Activated CD4-positive, alpha-beta T cell treated with anti-CD3 and anti-CD28 coated beads, Interleukin-2, amount 10 ng/mL, durations not matched to agents 24 days and 14 days (primary cell): ENCODE results near the gene CEP295NL. TPM values are rescaled to one million over a fixed set of nuclear protein-coding genes. Genes with fewer than 3 reads are reported as not detected.
A peak's percentile ranks its signal among the peaks of the same experiment; 100 is the strongest.

Experiments used
- DNase-seq: peaks from one replicate; pipeline ENCODE4 v3.0.0; 2022
- H3K27ac Mint-ChIP-seq: one replicate; pipeline ENCODE4 v1.8.0; 2022; ENCODE audit warnings: mild to moderate bottlenecking, mixed read lengths
- H3K27me3 Mint-ChIP-seq: one replicate; pipeline ENCODE4 v1.8.0; 2022; ENCODE audit warnings: mixed read lengths
- H3K36me3 Mint-ChIP-seq: one replicate; pipeline ENCODE4 v1.8.0; 2022; ENCODE audit warnings: low read depth, mild to moderate bottlenecking, mixed read lengths
- H3K4me1 Mint-ChIP-seq: one replicate; pipeline ENCODE4 v1.8.0; 2021; ENCODE audit warnings: mixed read lengths
- H3K4me3 Mint-ChIP-seq: one replicate; pipeline ENCODE4 v1.8.0; 2022; ENCODE audit warnings: mild to moderate bottlenecking, moderate library complexity, mixed read lengths
- H3K9me3 Mint-ChIP-seq: one replicate; pipeline ENCODE4 v1.8.0; 2021; ENCODE audit warnings: mixed read lengths
- intact Hi-C: fragments of 100-400 bp; cut with micrococcal nuclease; formaldehyde crosslinking; loops from one replicate; pipeline ENCODE4 v1.15.1; 2023
- total RNA-seq: library from RNA; stranded (reverse); gene quantifications from 2 replicates; pipeline ENCODE4 v1.2.3, GENCODE V29; 2022

The CEP295NL gene
- total RNA-seq, 1 donor from 2014 or later = 0.56 TPM

GRCh38 chr17:78865682-78866390 lies 37.2 kb downstream of the CEP295NL start:
- Mint-ChIP-seq H3K4me1 (peaks cover 2% of the 10 kb centered on the region), H3K4me3 (no peak overlapping the region), H3K9me3 (no peaks in the 10 kb centered on the region), H3K27me3 (peaks cover 8% of the 10 kb centered on the region), H3K36me3 (no peaks in the 10 kb centered on the region), H3K27ac (no peak overlapping the region)
- DNase-seq = peak; percentile 92
- intact Hi-C loops = loop anchor here (1.0 to 2.0 kb wide), 2 partner anchors 59 to 105 kb away; partner anchors contain the start of gene TIMP2

DNA sequence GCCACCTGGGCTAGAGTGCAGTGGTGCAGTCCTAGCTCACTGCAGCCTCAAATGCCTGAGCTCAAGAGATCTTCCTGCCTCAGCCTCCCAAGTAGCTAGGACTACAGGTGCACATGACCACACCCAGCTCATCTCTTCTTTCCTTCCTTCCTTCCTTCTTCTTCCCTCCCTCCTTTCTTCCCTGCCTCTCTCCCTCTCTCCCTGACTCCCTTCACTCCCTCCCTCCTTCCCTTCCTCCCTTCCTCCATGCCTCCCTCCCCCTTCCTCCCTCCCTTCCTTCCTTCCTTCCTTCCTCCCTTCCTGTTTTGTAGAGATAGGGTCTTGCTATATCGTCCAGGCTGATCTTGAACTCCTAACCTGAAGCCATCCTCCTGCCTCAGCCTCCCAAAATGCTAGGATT lies 38.9 kb downstream of the CEP295NL start:
- Mint-ChIP-seq H3K4me3 (no peak overlapping the region), H3K27ac (no peak overlapping the region), H3K27me3 (peaks cover 9% of the 10 kb centered on the region), H3K4me1 (peaks cover 2% of the 10 kb centered on the region), H3K9me3 (no peaks in the 10 kb centered on the region), H3K36me3 (no peaks in the 10 kb centered on the region)
- no peak for DNase-seq
- intact Hi-C loops = no loop called here

- Mint-ChIP-seq H3K27me3 (peaks cover 9% of the 10 kb centered on the region), H3K4me1 (peaks cover 2% of the 10 kb centered on the region), H3K27ac (no peak overlapping the region), H3K9me3 (no peaks in the 10 kb centered on the region), H3K36me3 (no peaks in the 10 kb centered on the region), H3K4me3 (no peak overlapping the region)
- intact Hi-C loops = no loop called here
- no peak for DNase-seq
Measured at GRCh38 chr17:78862073-78863023, 40.7 kb downstream of the CEP295NL start.

- no peak overlapping the region for H3K27ac Mint-ChIP-seq
- intact Hi-C loops = no loop called here
- H3K36me3 Mint-ChIP-seq = no peaks in the 10 kb centered on the region
- H3K4me3 Mint-ChIP-seq = no peak overlapping the region
- peaks cover 2% of the 10 kb centered on the region for H3K4me1 Mint-ChIP-seq
- no peaks in the 10 kb centered on the region for H3K9me3 Mint-ChIP-seq
- no peak for DNase-seq
- peaks cover 9% of the 10 kb centered on the region for H3K27me3 Mint-ChIP-seq
Measured at GRCh38 chr17:78861229-78861628, 41.8 kb downstream of the CEP295NL start.

GRCh38 chr17:78859051-78859450 lies 44.0 kb downstream of the CEP295NL start:
- Mint-ChIP-seq H3K4me3 (no peak overlapping the region), H3K27ac (no peak overlapping the region), H3K36me3 (no peaks in the 10 kb centered on the region), H3K27me3 (peaks cover 8% of the 10 kb centered on the region), H3K9me3 (no peaks in the 10 kb centered on the region), H3K4me1 (no peaks in the 10 kb centered on the region)
- intact Hi-C loops = no loop called here
- no peak for DNase-seq

- Mint-ChIP-seq H3K4me1 (no peaks in the 10 kb centered on the region), H3K27ac (no peak overlapping the region), H3K4me3 (no peak overlapping the region), H3K36me3 (no peaks in the 10 kb centered on the region), H3K27me3 (peaks cover 3% of the 10 kb centered on the region), H3K9me3 (no peaks in the 10 kb centered on the region)
- DNase-seq = no peak
- intact Hi-C loops = no loop called here
Measured at GRCh38 chr17:78857266-78857665, 45.7 kb downstream of the CEP295NL start.

DNA sequence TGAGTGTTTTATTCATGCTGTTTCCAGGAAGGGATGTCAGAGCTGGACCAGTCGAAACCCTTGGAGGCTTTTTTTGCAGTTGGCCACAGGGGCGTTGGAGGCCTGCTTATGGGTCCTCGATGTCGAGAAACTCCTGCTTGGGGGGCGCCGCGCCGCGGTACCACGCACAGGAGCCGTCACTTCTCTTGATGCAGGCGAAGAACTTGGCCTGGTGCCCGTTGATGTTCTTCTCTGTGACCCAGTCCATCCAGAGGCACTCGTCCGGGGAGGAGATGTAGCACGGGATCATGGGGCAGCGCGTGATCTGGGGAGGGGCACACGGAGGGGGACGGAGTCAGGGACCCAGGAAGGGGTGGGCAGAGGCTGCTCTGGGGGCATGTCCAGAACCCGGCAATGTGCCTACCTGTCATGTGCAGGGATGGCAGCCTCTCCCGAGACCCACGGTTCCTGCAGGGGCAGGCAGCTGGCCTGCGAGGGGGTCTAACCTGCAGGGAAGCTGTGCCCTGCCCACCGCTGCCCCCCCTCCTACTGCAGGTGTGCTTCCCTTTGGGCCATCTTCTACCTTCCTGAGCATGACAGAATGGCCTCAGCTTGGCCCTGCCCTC lies 47.3 kb downstream of the CEP295NL start:
- H3K36me3 Mint-ChIP-seq = no peaks in the 10 kb centered on the region
- H3K4me1 Mint-ChIP-seq = no peaks in the 10 kb centered on the region
- no peaks in the 10 kb centered on the region for H3K9me3 Mint-ChIP-seq
- H3K27ac Mint-ChIP-seq = no peak overlapping the region
- no peak for DNase-seq
- intact Hi-C loops = no loop called here
- H3K27me3 Mint-ChIP-seq = peaks cover 1% of the 10 kb centered on the region
- H3K4me3 Mint-ChIP-seq = no peak overlapping the region

GRCh38 chr17:78854508-78854907 lies 48.5 kb downstream of the CEP295NL start:
- Mint-ChIP-seq H3K4me1 (no peaks in the 10 kb centered on the region), H3K27me3 (no peaks in the 10 kb centered on the region), H3K4me3 (no peak overlapping the region), H3K27ac (no peak overlapping the region), H3K9me3 (no peaks in the 10 kb centered on the region), H3K36me3 (no peaks in the 10 kb centered on the region)
- DNase-seq = no peak
- intact Hi-C loops = no loop called here

GRCh38 chr17:78853926-78854394 lies 49.0 kb downstream of the CEP295NL start:
- H3K4me1 Mint-ChIP-seq = no peaks in the 10 kb centered on the region
- H3K9me3 Mint-ChIP-seq = no peaks in the 10 kb centered on the region
- H3K27ac Mint-ChIP-seq = no peak overlapping the region
- H3K27me3 Mint-ChIP-seq = no peaks in the 10 kb centered on the region
- no peaks in the 10 kb centered on the region for H3K36me3 Mint-ChIP-seq
- no peak overlapping the region for H3K4me3 Mint-ChIP-seq
- DNase-seq = no peak
- intact Hi-C loops = no loop called here

- H3K27me3 Mint-ChIP-seq = no peaks in the 10 kb centered on the region
- no peak overlapping the region for H3K27ac Mint-ChIP-seq
- no peaks in the 10 kb centered on the region for H3K36me3 Mint-ChIP-seq
- DNase-seq = no peak
- no peaks in the 10 kb centered on the region for H3K9me3 Mint-ChIP-seq
- intact Hi-C loops = no loop called here
- no peak overlapping the region for H3K4me3 Mint-ChIP-seq
- H3K4me1 Mint-ChIP-seq = no peaks in the 10 kb centered on the region
Measured at GRCh38 chr17:78852709-78853121, 50.3 kb downstream of the CEP295NL start.

DNA sequence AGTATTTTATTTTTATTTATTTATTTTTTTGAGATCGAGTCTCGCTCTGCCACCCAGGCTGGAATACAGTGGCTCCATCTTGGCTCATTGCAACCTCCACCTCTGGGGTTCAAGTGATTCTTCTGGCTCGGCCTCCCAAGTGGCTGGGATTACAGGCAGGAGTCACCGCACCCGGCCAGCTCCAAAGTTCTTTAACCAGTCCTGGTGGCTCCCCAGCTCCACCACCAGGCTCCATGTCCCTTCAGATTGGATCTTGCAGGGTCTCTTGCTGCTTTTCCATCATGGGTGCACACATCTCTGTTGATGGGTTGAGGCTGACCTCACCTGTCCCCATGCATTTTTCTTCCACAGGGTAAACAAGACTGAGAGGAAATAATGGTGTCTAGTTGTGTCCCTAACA lies 54.0 kb downstream of the CEP295NL start:
- no peak for DNase-seq
- intact Hi-C loops = no loop called here
- no peak overlapping the region for H3K27ac Mint-ChIP-seq
- no peaks in the 10 kb centered on the region for H3K36me3 Mint-ChIP-seq
- H3K27me3 Mint-ChIP-seq = no peaks in the 10 kb centered on the region
- no peaks in the 10 kb centered on the region for H3K9me3 Mint-ChIP-seq
- no peak overlapping the region for H3K4me3 Mint-ChIP-seq
- H3K4me1 Mint-ChIP-seq = peaks cover 4% of the 10 kb centered on the region

- Mint-ChIP-seq H3K4me1 (peaks cover 9% of the 10 kb centered on the region), H3K27me3 (no peaks in the 10 kb centered on the region), H3K36me3 (no peaks in the 10 kb centered on the region), H3K9me3 (no peaks in the 10 kb centered on the region), H3K27ac (no peak overlapping the region), H3K4me3 (no peak overlapping the region)
- DNase-seq = no peak
- intact Hi-C loops = no loop called here
Measured at GRCh38 chr17:78847052-78847451, 55.9 kb downstream of the CEP295NL start.

DNA sequence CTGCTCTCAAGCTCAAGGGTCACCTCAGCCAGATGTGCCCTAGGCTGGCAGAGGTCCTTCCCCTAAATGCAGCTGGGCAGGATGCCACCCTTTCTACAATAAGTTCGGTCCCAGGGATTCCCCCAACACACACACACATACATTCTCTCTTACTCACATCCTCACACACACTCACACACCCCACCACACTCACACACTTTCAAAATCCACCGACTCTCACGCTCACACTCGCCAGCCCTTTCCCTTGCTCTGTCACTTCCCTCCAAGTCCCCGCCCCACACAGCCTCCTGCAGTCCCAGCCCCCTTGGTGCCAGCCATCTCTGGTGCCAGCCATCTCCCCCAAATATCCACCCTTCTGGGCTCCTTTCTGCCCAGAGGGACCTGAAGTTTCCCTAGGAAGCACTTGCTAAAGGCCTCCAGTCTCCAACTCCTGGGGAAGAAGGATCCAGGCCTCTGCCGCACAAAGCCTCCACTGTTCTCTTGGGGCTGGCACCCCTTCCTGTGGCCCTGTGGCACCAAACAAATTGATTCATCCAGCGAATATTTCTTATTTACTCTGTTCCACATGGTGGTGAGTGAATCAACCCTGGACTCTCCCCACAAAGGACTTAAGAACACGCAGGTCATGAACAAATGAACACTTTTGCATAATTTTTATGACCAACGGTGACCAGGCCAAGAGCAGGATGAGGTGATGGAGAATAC lies 58.5 kb downstream of the CEP295NL start:
- intact Hi-C loops = no loop called here

More for the DNA sequence above, 58.5 kb downstream of the CEP295NL start:
- H3K4me3 Mint-ChIP-seq = no peak overlapping the region
- H3K27me3 Mint-ChIP-seq = no peaks in the 10 kb centered on the region
- no peak for DNase-seq
- peaks cover 3% of the 10 kb centered on the region for H3K36me3 Mint-ChIP-seq
- no peaks in the 10 kb centered on the region for H3K9me3 Mint-ChIP-seq
- peaks cover 13% of the 10 kb centered on the region for H3K4me1 Mint-ChIP-seq
- no peak overlapping the region for H3K27ac Mint-ChIP-seq
